ENCODE data around the gene LGR6. TPM values are rescaled to one million over a fixed set of nuclear protein-coding genes. Genes with fewer than 3 reads are reported as not detected.

The LGR6 gene
- total and polyA plus RNA-seq, 8 donors, result 0.15 to 3.5 (median 0.58) TPM; not detected in 4

- Histone ChIP-seq H3K27me3 (no peaks in the 10 kb centered on the region), H3K27ac (no peak overlapping the region), H3K9me3 (no peaks in the 10 kb centered on the region), H3K4me1 (no peaks in the 10 kb centered on the region), H3K36me3 (no peaks in the 10 kb centered on the region), H3K4me3 (no peak overlapping the region)
- intact Hi-C loops (cut with DNase I; ENCODE audit: low total_unique reads), result no loop called here
- TF ChIP-seq, protein P1, sequence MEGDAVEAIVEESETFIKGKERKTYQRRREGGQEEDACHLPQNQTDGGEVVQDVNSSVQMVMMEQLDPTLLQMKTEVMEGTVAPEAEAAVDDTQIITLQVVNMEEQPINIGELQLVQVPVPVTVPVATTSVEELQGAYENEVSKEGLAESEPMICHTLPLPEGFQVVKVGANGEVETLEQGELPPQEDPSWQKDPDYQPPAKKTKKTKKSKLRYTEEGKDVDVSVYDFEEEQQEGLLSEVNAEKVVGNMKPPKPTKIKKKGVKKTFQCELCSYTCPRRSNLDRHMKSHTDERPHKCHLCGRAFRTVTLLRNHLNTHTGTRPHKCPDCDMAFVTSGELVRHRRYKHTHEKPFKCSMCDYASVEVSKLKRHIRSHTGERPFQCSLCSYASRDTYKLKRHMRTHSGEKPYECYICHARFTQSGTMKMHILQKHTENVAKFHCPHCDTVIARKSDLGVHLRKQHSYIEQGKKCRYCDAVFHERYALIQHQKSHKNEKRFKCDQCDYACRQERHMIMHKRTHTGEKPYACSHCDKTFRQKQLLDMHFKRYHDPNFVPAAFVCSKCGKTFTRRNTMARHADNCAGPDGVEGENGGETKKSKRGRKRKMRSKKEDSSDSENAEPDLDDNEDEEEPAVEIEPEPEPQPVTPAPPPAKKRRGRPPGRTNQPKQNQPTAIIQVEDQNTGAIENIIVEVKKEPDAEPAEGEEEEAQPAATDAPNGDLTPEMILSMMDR (IDR thresholded peaks at IDR 0.05), result no peak
- TF ChIP-seq POLR2A (IDR thresholded peaks at IDR 0.05), result no peak
- TF ChIP-seq EP300 (IDR thresholded peaks at IDR 0.05), result no peak
- no peak for TF ChIP-seq POLR2AphosphoS5 (IDR thresholded peaks at IDR 0.05)
- no peak for DNase-seq
- WGBS, 5 donors, result 82 to 88% (median 87%) methylated on average over 7 to 10 of the region's 10 CpGs
These were observed 36.7 kb downstream of the LGR6 start for GRCh38 chr1:202230061-202230938.

GRCh38 chr1:202230939-202231645 is 37.5 kb downstream of the LGR6 start:
- no peaks in the 10 kb centered on the region for H3K4me1 ChIP-seq
- intact Hi-C loops (cut with DNase I; ENCODE audit: low total_unique reads), result no loop called here

DNA sequence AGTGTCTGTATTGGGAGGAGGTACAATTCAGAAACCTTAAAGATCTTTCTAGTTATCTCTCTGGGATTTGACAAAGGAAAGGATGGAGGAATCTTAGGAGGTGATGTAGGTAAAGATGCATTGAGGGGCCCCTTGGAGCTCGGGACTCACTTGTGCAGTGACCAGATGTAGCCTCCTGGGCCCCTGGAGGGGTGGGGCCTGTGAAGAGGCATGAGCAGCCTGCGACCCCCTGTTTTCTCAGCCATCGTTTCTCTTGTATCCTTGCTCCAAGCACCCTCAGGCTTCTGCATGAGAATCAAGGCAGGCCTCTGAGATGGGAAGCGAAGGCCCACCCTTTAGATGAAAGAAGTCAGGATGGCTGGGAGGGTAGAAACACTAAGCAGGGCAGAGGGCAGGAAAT is 39.6 kb downstream of the LGR6 start:
- DNase-seq, result no peak
- intact Hi-C loops (cut with DNase I; ENCODE audit: low total_unique reads), result no loop called here
- Histone ChIP-seq H3K27me3 (peaks cover 0 to 27% (median 4%) of the 10 kb centered on the region in 3 donors), H3K27ac (no peak overlapping the region), H3K4me3 (no peak overlapping the region), H3K36me3 (no peaks in the 10 kb centered on the region), H3K9me3 (no peaks in the 10 kb centered on the region), H3K4me1 (no peaks in the 10 kb centered on the region)
- 33 to 84% (median 69%) methylated on average over 4 of the region's 4 CpGs for WGBS, 5 donors
- no peak for TF ChIP-seq EP300 (IDR thresholded peaks at IDR 0.05)
- TF ChIP-seq POLR2AphosphoS5 (IDR thresholded peaks at IDR 0.05), result no peak
- TF ChIP-seq, protein P1 (IDR thresholded peaks at IDR 0.05), result no peak
- no peak for TF ChIP-seq POLR2A (IDR thresholded peaks at IDR 0.05)

More at GRCh38 chr1:202230939-202231645, 37.5 kb downstream of the LGR6 start:
- Histone ChIP-seq H3K27me3 (peaks cover 0 to 7% (median 0%) of the 10 kb centered on the region in 3 donors), H3K27ac (no peak overlapping the region), H3K9me3 (no peaks in the 10 kb centered on the region), H3K36me3 (no peaks in the 10 kb centered on the region), H3K4me3 (no peak overlapping the region)
- TF ChIP-seq POLR2A (IDR thresholded peaks at IDR 0.05) (no peak), EP300 (IDR thresholded peaks at IDR 0.05) (no peak), POLR2AphosphoS5 (IDR thresholded peaks at IDR 0.05) (no peak)
- TF ChIP-seq, protein P1 (IDR thresholded peaks at IDR 0.05), result no peak
- no peak for DNase-seq
- 64 to 73% (median 69%) methylated on average over 7 to 8 of the region's 8 CpGs for WGBS, 5 donors

GRCh38 chr1:202233804-202234203 is 40.2 kb downstream of the LGR6 start:
- H3K9me3 ChIP-seq, result no peaks in the 10 kb centered on the region
- intact Hi-C loops (cut with DNase I; ENCODE audit: low total_unique reads), result no loop called here
- no peak overlapping the region for H3K4me3 ChIP-seq
- H3K27me3 ChIP-seq, result peaks cover 0 to 27% (median 4%) of the 10 kb centered on the region in 3 donors
- 74 to 100% (median 86%) methylated on average over 2 of the region's 2 CpGs for WGBS, 5 donors
- H3K27ac ChIP-seq, result no peak overlapping the region
- TF ChIP-seq, protein P1 (IDR thresholded peaks at IDR 0.05), result no peak
- TF ChIP-seq POLR2A (IDR thresholded peaks at IDR 0.05) (no peak), POLR2AphosphoS5 (IDR thresholded peaks at IDR 0.05) (no peak), EP300 (IDR thresholded peaks at IDR 0.05) (no peak)
- H3K36me3 ChIP-seq, result no peaks in the 10 kb centered on the region
- no peak for DNase-seq
- H3K4me1 ChIP-seq, result no peaks in the 10 kb centered on the region
